Activated CD4-positive, alpha-beta T cell treated with anti-CD3 and anti-CD28 coated beads, Interleukin-2, amount 50 U/mL, for 4 hours (primary cell): ENCODE measurements around the gene CEP72.
"Not testable (repeated sequence)": the region's sequence is repeated elsewhere in the genome, so short reads cannot be mapped to it uniquely, and the experiment has no call there.

Source experiments
- DNase-seq, 2 experiments: peaks; one replicate each; pipeline ENCODE4 v3.0.0-alpha.2; 2020

Gene CEP72

GRCh38 chr5:686936-687335 lies 74.8 kb downstream of the CEP72 start:
- DNase-seq, result not testable (repeated sequence)

GRCh38 chr5:688348-689010 lies 76.3 kb downstream of the CEP72 start:
- DNase-seq, result not testable (repeated sequence)

DNA sequence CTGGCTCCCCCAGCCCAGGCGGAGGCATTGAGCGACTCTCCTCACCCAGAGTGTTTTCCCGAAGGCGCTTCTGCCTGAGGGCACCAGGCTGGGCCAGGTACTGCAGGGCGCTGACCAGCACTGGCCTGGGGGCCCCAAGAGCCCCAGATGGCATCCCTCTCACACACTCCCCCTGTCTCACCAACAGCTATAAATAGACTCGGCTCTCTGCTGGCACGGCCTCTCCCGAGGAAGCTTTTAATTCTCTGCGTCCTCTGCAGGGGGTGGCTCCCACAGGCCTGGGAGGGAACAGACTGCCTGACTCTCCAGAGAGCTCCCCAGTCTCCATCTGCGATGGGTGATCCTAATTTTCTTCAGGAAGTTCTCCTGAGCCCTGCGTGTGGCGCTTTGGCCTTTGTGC lies 78.2 kb downstream of the CEP72 start:
- not testable (repeated sequence) for DNase-seq

- DNase-seq, result not testable (repeated sequence)
These were observed 78.9 kb downstream of the CEP72 start for GRCh38 chr5:691049-691448.

DNA sequence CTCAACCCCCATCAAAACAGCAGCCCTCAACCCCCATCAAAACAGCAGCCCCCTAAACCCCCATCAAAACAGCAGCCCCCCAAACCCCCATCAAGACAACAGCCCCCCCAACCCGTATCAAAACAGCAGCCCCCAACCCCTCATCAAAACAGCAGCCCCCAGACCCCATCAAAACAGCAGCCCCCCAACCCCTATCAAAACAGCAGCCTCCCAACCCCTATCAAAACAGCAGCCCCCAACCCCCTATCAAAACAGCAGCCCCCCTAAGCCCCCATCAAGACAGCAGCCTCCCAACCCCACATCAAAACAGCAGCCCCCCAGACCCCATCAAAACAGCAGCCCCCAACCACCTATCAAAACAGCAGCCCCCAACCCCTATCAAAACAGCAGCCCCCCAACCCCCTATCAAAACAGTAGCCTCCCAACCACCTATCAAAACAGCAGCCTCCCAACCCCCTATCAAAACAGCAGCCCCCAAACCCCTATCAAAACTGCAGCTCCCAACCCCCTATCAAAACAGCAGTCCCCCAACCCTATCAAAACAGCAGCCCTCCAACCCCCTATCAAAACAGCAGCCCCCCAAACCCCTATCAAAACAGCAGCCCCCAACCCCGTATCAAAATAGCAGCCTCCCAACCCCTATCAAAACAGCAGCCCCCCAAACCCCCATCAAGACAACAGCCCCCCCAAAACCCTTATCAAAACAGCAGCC lies 79.8 kb downstream of the CEP72 start:
- no peak for DNase-seq

DNA sequence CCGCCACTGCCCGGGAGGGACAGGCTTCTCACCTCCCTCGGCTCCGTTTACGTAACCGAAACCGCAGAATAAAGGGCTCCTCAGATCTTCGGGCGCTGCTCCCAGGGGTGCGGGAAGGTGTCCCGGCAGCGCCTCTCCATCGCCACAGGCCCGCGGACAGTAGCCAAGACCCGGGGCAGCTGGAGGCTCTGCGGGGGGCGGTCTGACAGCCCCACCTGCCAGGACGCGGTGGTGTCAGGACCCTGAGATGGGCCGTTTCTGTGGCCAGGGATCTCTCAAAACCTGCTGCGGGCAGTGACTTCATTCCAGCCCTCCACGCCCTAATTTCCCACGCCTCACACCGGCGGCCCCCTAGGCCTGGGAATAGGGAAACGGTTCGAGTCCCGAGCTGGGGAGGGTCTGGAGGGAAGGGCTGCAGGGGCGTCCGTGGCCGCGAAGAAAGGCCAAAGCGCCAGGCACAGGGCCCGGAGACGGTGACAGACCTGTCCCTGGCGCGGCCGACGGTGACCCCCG lies 80.4 kb downstream of the CEP72 start:
- DNase-seq, result not testable (repeated sequence)

- DNase-seq, result peak; percentile 78 to 80
These were observed 81.3 kb downstream of the CEP72 start, which contains the start of gene TPPP for GRCh38 chr5:693271-694041. Gene TPPP, minus strand, starts transcription at chr5:693352. Its CDS starts 15,292 bp downstream, at chr5:678060.

DNA sequence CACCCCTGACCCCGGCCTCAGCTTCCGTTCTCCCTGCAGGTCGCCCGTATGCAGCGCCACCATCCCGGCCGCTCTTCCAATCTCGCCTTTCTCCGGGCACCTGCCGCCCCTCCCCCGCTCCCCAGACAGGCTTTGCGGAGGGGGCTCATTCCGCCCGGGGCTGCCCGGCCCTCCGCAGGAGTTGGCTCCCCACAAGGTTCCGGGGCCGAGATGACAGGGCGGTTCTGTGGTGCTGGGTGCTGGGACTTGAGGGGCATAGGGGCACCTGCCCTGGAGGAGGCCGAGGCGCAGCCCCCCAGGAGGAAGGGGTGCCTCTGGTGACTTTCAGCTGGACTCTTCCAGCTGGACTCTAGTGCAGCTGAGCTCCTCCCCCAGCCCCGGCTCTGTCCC lies 81.9 kb downstream of the CEP72 start:
- DNase-seq, result not testable (repeated sequence)

GRCh38 chr5:695475-695874 lies 83.3 kb downstream of the CEP72 start:
- DNase-seq, result not testable (repeated sequence)

DNA sequence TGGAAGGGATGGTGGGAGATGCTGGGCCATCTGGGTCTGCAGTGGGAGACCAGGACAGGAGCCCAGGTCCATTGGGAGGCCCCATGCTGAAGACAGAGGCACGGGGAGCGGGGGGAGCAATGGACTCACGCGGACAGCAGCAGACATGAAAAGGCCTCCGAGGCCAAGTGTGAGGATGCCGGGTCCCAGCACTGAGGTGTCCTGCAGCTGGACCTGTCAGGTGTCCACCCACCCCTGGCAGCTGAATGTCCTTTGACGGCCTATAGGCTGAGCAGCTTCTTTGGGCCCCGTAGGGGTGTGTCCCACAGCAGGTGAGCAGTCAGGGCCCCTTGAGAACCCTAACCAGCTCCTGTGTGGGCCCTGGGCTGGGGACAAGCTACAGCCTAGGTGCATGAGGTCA lies 84.1 kb downstream of the CEP72 start:
- DNase-seq, result not testable (repeated sequence)

DNA sequence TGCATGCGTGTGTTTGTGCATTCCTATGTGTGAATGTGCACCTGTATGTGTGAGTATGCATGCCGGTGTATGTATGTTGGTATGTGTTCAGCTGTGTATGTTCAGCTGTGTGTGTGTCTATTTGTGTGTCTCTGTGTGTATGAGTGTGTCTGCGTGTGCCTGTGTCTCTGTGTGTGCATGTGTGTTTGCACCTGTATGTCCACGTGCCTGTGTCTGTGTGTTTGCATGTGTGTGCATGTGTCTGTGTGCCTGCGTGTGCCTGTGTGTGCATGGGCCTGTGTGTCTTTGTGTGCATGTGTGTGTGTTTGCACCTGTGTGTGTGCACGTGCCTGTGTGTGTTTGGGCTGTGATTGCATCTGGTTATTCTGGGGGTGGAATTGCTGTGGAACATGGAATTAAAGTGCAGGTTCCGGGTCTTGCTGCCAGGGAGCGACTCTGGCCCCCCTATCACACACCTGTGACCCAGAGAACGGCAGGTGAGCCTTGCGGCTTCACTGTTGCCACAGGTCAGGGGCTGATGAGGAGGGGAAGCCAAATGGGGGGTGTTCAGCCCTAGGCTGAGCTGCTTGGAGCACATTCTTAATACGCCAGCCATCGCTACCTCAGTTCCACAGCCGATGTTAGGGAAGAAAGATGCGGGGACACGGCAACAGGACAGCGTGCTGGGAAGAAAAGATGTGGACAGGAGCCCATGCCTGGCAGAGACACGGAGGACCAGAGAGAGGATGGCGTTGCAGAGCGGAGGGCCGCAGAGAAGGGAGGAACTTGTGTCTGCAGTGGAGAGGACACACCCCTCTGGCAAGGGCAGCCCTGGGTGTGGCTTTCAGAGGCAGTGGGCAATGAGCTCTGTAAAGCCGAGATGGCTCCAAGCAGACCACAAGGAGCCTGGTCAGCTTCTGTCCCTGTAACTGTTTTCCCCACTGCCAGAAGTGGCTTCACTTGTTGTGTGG lies 84.9 kb downstream of the CEP72 start:
- DNase-seq, result not testable (repeated sequence)
